Neuronal stem cell (in vitro differentiated cells): Measurements from ENCODE around the gene SRCIN1.
"Not testable (repeated sequence)": the region's sequence is repeated elsewhere in the genome, so short reads cannot be mapped to it uniquely, and the experiment has no call there.

Source experiments
- DNase-seq: peaks from one replicate; pipeline ENCODE4 v3.0.0-alpha.2; 2013; ENCODE audit warnings: low spot score
- H2AFZ ChIP-seq: one replicate; pipeline ENCODE4 v1.6.1; 2013; ENCODE audit warnings: mild to moderate bottlenecking, low read length, inconsistent platforms
- H2AK5ac ChIP-seq: 2 replicates; pipeline ENCODE4 v1.6.1; 2013; ENCODE audit warnings: low read depth, mild to moderate bottlenecking, inconsistent platforms, low read length, moderate library complexity, mixed read lengths
- H2BK120ac ChIP-seq: 2 replicates; pipeline ENCODE4 v1.6.1; 2013; ENCODE audit warnings: low read depth, mild to moderate bottlenecking, inconsistent platforms, low read length, moderate library complexity, mixed read lengths
- H2BK12ac ChIP-seq: one replicate; pipeline ENCODE4 v1.6.1; 2013; ENCODE audit warnings: low read length, inconsistent platforms
- H2BK15ac ChIP-seq: 2 replicates; pipeline ENCODE4 v1.6.1; 2013; ENCODE audit warnings: mild to moderate bottlenecking, low read length, inconsistent platforms, mixed read lengths
- H2BK5ac ChIP-seq: one replicate; pipeline ENCODE4 v1.6.1; 2013; ENCODE audit warnings: inconsistent platforms, mild to moderate bottlenecking, low read length, moderate library complexity
- H3K14ac ChIP-seq: one replicate; pipeline ENCODE4 v1.6.1; 2013; ENCODE audit warnings: low read length, inconsistent platforms
- H3K18ac ChIP-seq: 2 replicates; pipeline ENCODE4 v1.6.1; 2013; ENCODE audit warnings: low read length, inconsistent platforms
- H3K23ac ChIP-seq: 2 replicates; pipeline ENCODE4 v1.6.1; 2013; ENCODE audit warnings: low read depth, mild to moderate bottlenecking, mixed read lengths, low read length, inconsistent platforms; ENCODE audit not compliant: poor library complexity
- H3K27ac ChIP-seq: replicated peaks from 3 replicates; pipeline ENCODE4 v1.5.1; 2013; ENCODE audit warnings: low read length, inconsistent platforms
- H3K27me3 ChIP-seq, 3 experiments: 2 replicates each; pipeline ENCODE4 v1.6.1; 2013; ENCODE audit warnings: low read length in 3 of 3, mild to moderate bottlenecking in 2 of 3, inconsistent platforms in 1 of 3, low read depth in 1 of 3, mixed read lengths in 1 of 3, moderate library complexity in 1 of 3; ENCODE audit not compliant: control insufficient read depth in 3 of 3, insufficient read depth in 3 of 3
- H3K36me3 ChIP-seq, 2 donors: replicated peaks in 1 of 2; 2 replicates each; pipeline ENCODE4 v1.6.1; 2013; ENCODE audit warnings: low read length in 2 of 2; ENCODE audit not compliant: control insufficient read depth in 2 of 2, insufficient read depth in 2 of 2
- H3K4ac ChIP-seq: 2 replicates; pipeline ENCODE4 v1.6.1; 2013; ENCODE audit warnings: inconsistent platforms, mild to moderate bottlenecking, low read length, moderate library complexity
- H3K4me1 ChIP-seq, 2 donors: 1 replicate in 1 of 2; 2 replicates in 1 of 2; pipeline ENCODE4 v1.6.1; 2013; ENCODE audit warnings: low read length in 2 of 2, low read depth in 1 of 2; ENCODE audit not compliant: control insufficient read depth in 2 of 2, insufficient read depth in 1 of 2
- H3K4me2 ChIP-seq: one replicate; pipeline ENCODE4 v1.6.1; 2013; ENCODE audit warnings: mild to moderate bottlenecking, low read length, inconsistent platforms; ENCODE audit not compliant: insufficient read depth, poor library complexity, severe bottlenecking
- H3K4me3 ChIP-seq, 2 donors: 2 replicates each; pipeline ENCODE4 v1.5.1; 2013; ENCODE audit warnings: low read length in 2 of 2, mild to moderate bottlenecking in 2 of 2, inconsistent platforms in 1 of 2, moderate library complexity in 1 of 2
- H3K79me1 ChIP-seq: one replicate; pipeline ENCODE4 v1.6.1; 2013; ENCODE audit warnings: low read depth, mild to moderate bottlenecking, inconsistent platforms, low read length, moderate library complexity
- H3K9ac ChIP-seq: one replicate; pipeline ENCODE4 v1.6.1; 2013; ENCODE audit warnings: mild to moderate bottlenecking, low read depth, low read length, inconsistent platforms; ENCODE audit not compliant: poor library complexity
- H3K9me3 ChIP-seq, 2 donors: replicated peaks in 1 of 2; 2 replicates each; pipeline versions ENCODE3 to v1.6.1; 2013; ENCODE audit warnings: low read length in 2 of 2, mild to moderate bottlenecking in 2 of 2, inconsistent platforms in 1 of 2, low read depth in 1 of 2, mixed read lengths in 1 of 2, moderate library complexity in 1 of 2; ENCODE audit not compliant: control insufficient read depth in 2 of 2, insufficient read depth in 1 of 2
- H4K8ac ChIP-seq: one replicate; pipeline ENCODE4 v1.6.1; 2013; ENCODE audit warnings: low read depth, mild to moderate bottlenecking, inconsistent platforms, low read length, moderate library complexity
- H4K91ac ChIP-seq: one replicate; pipeline ENCODE4 v1.6.1; 2013; ENCODE audit warnings: low read length, low read depth, mild to moderate bottlenecking, inconsistent platforms; ENCODE audit not compliant: poor library complexity
- WGBS, 2 donors: extraction: QIAGEN DNeasy Blood & Tissue Kit; methylation state at CpG; one replicate each; pipeline ENCODE4 v1.1.7; 2013; ENCODE audit warnings: missing lambda C conversion rate in 2 of 2, mixed read lengths in 1 of 2; ENCODE audit not compliant: insufficient read length in 2 of 2, insufficient replicate concordance in 1 of 2; ENCODE audit errors: extremely low coverage in 2 of 2; 5-methylcytosine and 5-hydroxymethylcytosine counted together

The SRCIN1 gene

DNA sequence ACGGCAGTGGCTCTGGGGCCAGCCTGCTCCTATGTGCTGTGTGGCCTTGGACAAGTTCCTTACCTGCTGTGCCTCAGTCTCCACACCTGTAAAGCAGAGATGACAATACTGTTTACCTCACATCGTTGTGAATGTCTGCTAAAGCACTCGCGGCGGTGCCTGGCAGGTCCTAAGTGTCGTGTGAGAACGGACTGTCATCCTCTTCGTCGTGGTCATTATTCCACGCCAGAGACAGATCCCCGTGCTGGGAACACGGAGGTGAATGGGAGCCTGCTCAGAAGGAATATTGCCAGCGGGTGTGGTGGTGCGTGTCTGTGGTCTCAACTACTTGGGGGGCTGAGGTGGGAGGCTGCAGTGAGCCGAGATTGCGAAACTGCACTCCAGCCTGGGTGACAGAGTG lies 111.6 kb downstream of the SRCIN1 start:
- not testable (repeated sequence) for H3K27me3 ChIP-seq, H2AFZ ChIP-seq, H3K4me2 ChIP-seq, H2BK12ac ChIP-seq, H3K27ac ChIP-seq, H3K4ac ChIP-seq, H3K14ac ChIP-seq, H4K91ac ChIP-seq, H2BK120ac ChIP-seq, H2BK15ac ChIP-seq, H3K9ac ChIP-seq, H2BK5ac ChIP-seq, H3K79me1 ChIP-seq, H2AK5ac ChIP-seq, H4K8ac ChIP-seq, H3K9me3 ChIP-seq, H3K4me3 ChIP-seq, H3K23ac ChIP-seq, H3K4me1 ChIP-seq, H3K18ac ChIP-seq, DNase-seq
- no CpG with 5 or more reads among the region's 16 CpGs for WGBS, 2 donors
- H3K36me3 ChIP-seq = peaks cover 3 to 23% of the 10 kb centered on the region in 2 donors

DNA sequence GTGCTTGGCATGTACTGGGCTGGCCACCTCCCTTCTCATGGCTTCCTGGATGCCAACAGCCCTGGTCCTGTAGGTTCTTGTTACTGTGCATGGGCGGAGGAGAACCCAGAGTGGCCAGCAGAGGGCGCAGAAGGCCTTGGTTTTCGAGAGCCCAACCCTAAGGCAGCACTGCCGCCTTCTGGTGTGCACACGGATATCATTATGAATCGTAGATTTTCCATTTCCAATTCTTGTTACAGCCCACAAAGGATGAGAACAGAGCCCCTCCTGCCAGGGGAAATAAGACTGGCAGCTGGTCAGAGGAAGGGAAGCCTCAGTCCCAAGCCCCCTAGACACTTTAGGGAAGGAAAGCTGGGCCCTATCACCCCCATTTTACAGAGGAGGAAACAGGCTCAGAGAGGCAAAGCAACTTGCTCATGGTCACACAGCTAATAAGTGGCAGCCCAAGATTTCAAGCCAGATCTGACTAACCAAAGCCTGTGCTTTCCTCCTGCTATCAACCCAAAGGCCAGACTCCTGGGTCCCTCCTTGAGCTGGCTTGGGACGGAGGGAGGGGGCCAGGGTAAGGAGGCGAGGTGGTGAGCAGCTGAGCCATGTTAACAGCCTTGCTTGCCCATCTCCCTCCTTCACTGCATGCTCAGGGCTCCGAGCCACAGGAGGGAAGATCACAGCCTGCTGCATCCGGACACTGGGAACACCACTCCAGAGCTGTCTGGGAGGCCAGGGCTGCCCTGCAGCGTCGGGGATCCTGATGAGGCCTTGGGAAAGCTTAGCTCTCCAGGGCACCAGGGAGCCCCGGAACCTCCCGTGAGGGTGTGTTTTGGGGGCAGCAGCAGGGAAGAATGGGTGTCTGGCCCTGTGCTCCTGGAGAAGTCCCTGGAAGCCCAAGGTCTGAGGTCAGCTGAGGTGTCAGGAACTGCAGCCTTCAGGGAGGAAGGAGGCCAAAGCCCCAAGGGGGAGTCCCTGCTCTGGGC lies 113.4 kb downstream of the SRCIN1 start:
- not testable (repeated sequence) for H3K4ac ChIP-seq, H3K4me1 ChIP-seq, H2AK5ac ChIP-seq, H4K91ac ChIP-seq, H3K4me2 ChIP-seq, H2BK12ac ChIP-seq, H3K9ac ChIP-seq, H3K9me3 ChIP-seq, H2BK120ac ChIP-seq, H2AFZ ChIP-seq, H3K27me3 ChIP-seq, H3K14ac ChIP-seq, H3K23ac ChIP-seq, H3K79me1 ChIP-seq, H2BK5ac ChIP-seq, H4K8ac ChIP-seq, H3K27ac ChIP-seq, H2BK15ac ChIP-seq
- Histone ChIP-seq H3K4me3 (peak overlapping the region in 1 of 2 donors; percentile 12), H3K18ac (peak overlapping the region; percentile 19), H3K36me3 (peaks cover 3 to 18% of the 10 kb centered on the region in 2 donors)
- WGBS, 2 donors = no CpG with 5 or more reads among the region's 14 CpGs
- DNase-seq = peak; percentile 80

DNA sequence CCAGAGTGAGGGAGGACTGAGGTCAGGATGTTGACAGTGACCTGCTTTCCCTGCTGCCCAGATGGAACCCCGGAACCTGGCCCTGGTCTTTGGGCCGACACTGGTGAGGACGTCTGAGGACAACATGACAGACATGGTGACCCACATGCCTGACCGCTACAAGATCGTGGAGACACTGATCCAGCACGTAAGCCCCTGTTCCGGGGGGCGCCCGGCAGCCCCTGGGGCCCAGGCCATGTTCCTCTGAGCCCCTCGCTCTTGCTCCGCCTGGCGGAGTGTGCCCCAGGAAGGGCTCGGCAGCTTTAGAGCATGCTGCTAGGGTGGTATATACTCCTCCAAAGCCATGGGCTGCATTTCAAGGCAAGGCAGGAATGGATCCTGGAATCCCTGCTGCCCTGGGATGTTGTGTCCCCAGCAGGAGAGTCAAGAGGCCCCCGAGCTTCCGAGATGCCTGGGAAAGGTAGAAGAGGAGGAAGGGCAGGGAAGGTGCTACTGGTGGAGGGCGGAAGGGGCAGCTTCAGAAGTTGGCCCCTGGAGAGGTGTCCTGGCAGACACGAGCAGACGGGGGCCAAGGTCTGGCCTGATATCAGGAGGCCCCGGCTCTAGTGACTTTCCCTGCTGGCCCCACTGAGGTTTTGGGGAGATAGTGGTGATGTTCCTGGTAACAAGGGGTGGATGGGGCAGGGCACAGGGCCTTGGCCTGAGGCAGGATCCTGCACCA lies 114.2 kb downstream of the SRCIN1 start:
- not testable (repeated sequence) for H2BK120ac ChIP-seq, H3K9ac ChIP-seq, H3K79me1 ChIP-seq, DNase-seq, H2AFZ ChIP-seq, H3K27me3 ChIP-seq, H3K18ac ChIP-seq, H3K27ac ChIP-seq, H3K4ac ChIP-seq, H4K91ac ChIP-seq, H2AK5ac ChIP-seq, H2BK12ac ChIP-seq, H2BK15ac ChIP-seq, H3K4me1 ChIP-seq, H3K4me3 ChIP-seq, H4K8ac ChIP-seq, H3K4me2 ChIP-seq, H3K9me3 ChIP-seq, H3K14ac ChIP-seq, H2BK5ac ChIP-seq, H3K23ac ChIP-seq
- no CpG with 5 or more reads among the region's 19 CpGs for WGBS, 2 donors
- H3K36me3 ChIP-seq = peaks cover 4 to 21% of the 10 kb centered on the region in 2 donors

DNA sequence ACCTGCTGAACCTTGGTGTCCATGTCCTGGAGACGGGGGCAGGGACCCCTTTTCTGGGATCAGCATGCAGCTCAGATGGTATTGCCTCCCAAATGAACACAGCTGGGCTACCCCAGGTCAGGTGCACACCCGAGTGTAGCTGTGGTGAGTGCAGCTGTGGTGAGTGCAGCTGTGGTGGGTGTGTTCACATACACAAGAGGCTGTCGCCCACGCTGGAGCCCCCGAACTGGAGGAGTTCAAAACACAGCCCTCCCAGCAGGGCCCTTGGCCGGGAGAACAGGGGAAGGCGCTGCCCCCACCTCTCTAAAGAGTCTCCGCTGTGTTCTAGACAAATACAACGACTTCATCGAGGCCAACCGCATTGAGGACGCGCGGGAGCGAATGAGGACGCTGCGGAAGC lies 116.0 kb downstream of the SRCIN1 start:
- not testable (repeated sequence) for DNase-seq, H3K27ac ChIP-seq, H3K14ac ChIP-seq, H3K9ac ChIP-seq, H3K9me3 ChIP-seq, H3K4me3 ChIP-seq, H4K91ac ChIP-seq, H3K79me1 ChIP-seq, H2AFZ ChIP-seq, H3K23ac ChIP-seq, H2AK5ac ChIP-seq, H3K4me1 ChIP-seq, H3K18ac ChIP-seq, H3K27me3 ChIP-seq, H2BK15ac ChIP-seq, H2BK120ac ChIP-seq, H2BK5ac ChIP-seq, H3K4ac ChIP-seq, H2BK12ac ChIP-seq, H4K8ac ChIP-seq, H3K4me2 ChIP-seq
- H3K36me3 ChIP-seq = peaks cover 4 to 25% of the 10 kb centered on the region in 2 donors
- WGBS, 2 donors = no CpG with 5 or more reads among the region's 17 CpGs
